RWPE2 (cell line): ENCODE results near the gene C10orf120.

ENCODE experiments used
- ATAC-seq: fragments of 200-7000 bp; cut with Tn5 transposase; 3 replicates; pipeline ENCODE4 v1.9.1; 2021; ENCODE audit warnings: low read depth
- DNase-seq: peaks from one replicate; pipeline ENCODE4 v3.0.0-alpha.2; 2020; ENCODE audit warnings: low spot score
- H3K27ac ChIP-seq: fragments of 450-650 bp; 2 replicates; pipeline ENCODE4 v1.5.1; 2017; ENCODE audit warnings: mild to moderate bottlenecking; ENCODE audit not compliant: poor library complexity, severe bottlenecking
- H3K27me3 ChIP-seq: fragments of 250-450 bp; sonication (Bioruptor Pico); 2 replicates; pipeline ENCODE4 v1.5.1; 2021; ENCODE audit warnings: mild to moderate bottlenecking, moderate library complexity; ENCODE audit not compliant: insufficient read depth, poor library complexity, severe bottlenecking
- H3K36me3 ChIP-seq: fragments of 250-450 bp; sonication (Bioruptor Pico); 2 replicates; pipeline ENCODE4 v1.5.1; 2020; ENCODE audit warnings: low read depth, mild to moderate bottlenecking, moderate library complexity
- H3K4me1 ChIP-seq: fragments of 250-450 bp; sonication (Bioruptor Pico); 2 replicates; pipeline ENCODE4 v1.5.1; 2021; ENCODE audit warnings: mild to moderate bottlenecking, moderate library complexity; ENCODE audit not compliant: insufficient read depth, poor library complexity, severe bottlenecking
- H3K4me3 ChIP-seq: fragments of 250-450 bp; sonication (Bioruptor Pico); 2 replicates; pipeline ENCODE4 v1.5.1; 2021; ENCODE audit warnings: mild to moderate bottlenecking, moderate library complexity; ENCODE audit not compliant: severe bottlenecking
- H3K9me3 ChIP-seq: fragments of 250-450 bp; sonication (Bioruptor Pico); 2 replicates; pipeline ENCODE4 v1.5.1; 2021; ENCODE audit warnings: mild to moderate bottlenecking, moderate library complexity; ENCODE audit not compliant: severe bottlenecking
- CTCF ChIP-seq: fragments of 450-650 bp; IDR thresholded peaks from one replicate; pipeline ENCODE4 v1.5.1; 2017; ENCODE audit warnings: mild to moderate bottlenecking, moderate library complexity; ENCODE audit not compliant: poor library complexity, severe bottlenecking

Gene C10orf120

DNA sequence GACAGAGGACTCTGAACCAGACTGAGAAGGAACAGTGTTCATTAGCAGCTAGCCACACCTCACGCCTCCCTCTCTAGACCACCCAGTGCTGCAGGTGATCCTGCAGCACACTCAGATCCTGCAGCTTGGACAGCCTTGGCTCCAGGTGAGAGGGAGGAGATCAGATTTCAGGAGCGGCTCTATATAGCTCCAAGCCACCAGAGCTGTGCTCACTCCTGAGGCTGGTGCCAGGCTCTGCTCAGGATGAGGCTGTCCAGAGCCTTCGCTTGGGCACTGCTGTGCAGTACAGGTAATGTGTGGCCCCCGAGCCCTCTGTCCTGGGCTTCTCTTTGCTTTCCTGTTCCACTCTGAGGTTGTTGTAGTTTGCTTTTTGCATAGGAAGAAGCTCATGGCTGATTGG lies 42.4 kb downstream of the C10orf120 start:
- H3K4me1 ChIP-seq = no peaks in the 10 kb centered on the region
- H3K36me3 ChIP-seq = no peaks in the 10 kb centered on the region
- H3K4me3 ChIP-seq = no peak overlapping the region
- DNase-seq = no peak
- H3K27ac ChIP-seq = no peak overlapping the region
- ATAC-seq = no peak
- no peak for TF ChIP-seq CTCF
- H3K27me3 ChIP-seq = peaks cover 5% of the 10 kb centered on the region
- no peaks in the 10 kb centered on the region for H3K9me3 ChIP-seq

DNA sequence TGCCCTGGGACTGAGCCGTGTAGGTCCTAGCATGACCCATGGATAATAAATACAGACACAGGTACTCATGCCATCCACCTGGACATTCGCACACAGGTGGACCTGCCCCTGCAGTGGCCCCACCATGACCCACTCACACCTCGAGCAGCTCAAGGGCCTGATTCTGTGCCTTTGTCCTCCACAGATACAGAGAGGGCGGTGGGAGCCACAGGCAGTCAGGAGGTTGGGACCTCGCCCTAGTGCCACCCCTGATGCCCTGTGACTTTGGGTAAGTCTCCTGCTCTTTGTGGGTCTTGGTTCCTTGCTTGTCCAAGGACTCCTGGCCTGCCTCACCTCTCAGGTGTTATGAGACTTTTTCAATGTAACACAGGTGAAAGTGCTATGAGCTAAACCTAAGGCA lies 42.9 kb downstream of the C10orf120 start:
- Histone ChIP-seq H3K36me3 (no peaks in the 10 kb centered on the region), H3K4me1 (no peaks in the 10 kb centered on the region), H3K27ac (no peak overlapping the region), H3K4me3 (no peak overlapping the region), H3K9me3 (no peaks in the 10 kb centered on the region), H3K27me3 (peaks cover 8% of the 10 kb centered on the region)
- TF ChIP-seq CTCF = no peak
- no peak for ATAC-seq
- DNase-seq = no peak

DNA sequence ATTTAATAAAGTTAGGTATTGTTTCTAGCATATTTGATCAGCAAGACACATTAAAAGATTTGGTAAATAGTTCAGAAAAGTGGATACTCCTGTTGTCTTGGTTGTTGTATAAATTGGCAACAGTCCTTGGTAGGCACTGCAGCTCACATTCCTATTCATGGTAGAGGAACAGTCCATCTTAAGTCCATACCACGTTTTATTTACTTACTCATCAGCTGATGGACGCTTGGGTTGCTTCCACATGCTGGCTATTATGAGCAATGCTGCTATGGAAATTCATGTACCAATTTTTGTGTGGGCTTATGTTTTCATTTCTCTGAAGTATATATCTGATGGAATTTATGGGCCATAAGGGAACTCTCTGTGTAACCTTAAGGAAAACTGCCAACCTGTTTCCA lies 43.3 kb downstream of the C10orf120 start:
- no peak for TF ChIP-seq CTCF

DNA sequence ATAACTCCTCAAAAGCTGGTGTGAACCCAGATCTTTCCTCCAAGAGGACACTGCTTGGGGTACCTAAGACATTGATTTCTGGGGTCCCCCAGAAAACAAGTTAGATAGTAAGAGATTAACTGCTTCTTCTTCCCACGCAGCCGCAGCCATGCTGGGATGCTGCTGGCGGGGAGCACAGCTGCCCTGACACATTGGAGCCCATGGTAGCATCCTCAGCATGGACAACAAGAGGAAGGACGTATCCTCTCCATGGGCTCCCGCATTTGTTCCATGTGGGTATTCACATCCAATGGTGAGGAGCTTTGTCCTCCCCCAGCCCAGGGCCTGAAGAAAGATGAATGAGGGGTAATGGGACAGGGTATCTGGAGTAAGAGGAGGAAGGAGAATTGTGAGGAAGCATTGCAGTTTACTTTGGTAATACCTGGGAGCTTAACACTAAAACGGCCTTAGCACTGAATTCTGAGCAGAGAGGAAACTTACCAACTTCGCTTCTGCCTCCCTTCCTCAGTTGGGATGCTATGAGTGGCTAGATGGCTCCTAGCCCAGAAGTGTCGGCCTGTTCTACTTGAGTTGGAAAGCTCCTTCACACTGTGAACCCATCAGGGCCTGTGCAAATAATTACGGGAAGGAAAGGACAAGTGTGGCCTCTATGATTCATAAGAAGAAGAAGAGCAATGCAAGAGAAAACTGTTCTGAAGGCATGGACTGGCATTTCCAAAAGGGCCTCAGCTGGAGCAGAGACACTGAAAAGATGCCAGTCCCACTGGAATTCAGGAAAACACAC lies 43.9 kb downstream of the C10orf120 start:
- ATAC-seq (no peak), DNase-seq (peak; percentile 13)
- peaks cover 18% of the 10 kb centered on the region for H3K27me3 ChIP-seq
- H3K4me1 ChIP-seq = no peaks in the 10 kb centered on the region
- no peak overlapping the region for H3K4me3 ChIP-seq
- H3K9me3 ChIP-seq = no peaks in the 10 kb centered on the region
- no peak overlapping the region for H3K27ac ChIP-seq
- H3K36me3 ChIP-seq = no peaks in the 10 kb centered on the region
- TF ChIP-seq CTCF = no peak

More for the DNA sequence above, 43.3 kb downstream of the C10orf120 start:
- Histone ChIP-seq H3K4me1 (no peaks in the 10 kb centered on the region), H3K27me3 (peaks cover 13% of the 10 kb centered on the region), H3K36me3 (no peaks in the 10 kb centered on the region), H3K27ac (no peak overlapping the region), H3K4me3 (no peak overlapping the region), H3K9me3 (no peaks in the 10 kb centered on the region)
- DNase-seq (no peak), ATAC-seq (no peak)

DNA sequence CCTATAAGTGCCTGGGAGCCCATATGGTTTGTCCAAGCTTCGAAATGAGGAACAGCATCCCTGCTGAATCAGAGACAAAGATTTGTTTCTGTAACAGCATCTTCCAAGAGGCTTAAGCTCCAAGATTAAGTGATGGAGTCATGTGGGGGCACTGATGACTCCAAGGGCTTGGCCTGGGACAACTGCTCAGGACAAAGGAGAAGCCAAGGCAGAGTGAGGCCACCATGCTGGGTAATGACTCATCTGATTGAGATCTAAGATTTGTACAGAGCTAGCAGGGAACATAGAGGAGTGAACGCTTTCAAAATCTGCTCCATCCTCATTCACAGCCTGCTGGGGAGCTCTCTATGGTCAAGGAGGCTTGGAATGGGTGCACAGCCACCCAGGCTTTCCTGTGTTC lies 49.3 kb downstream of the C10orf120 start:
- DNase-seq (no peak), ATAC-seq (no peak)
- Histone ChIP-seq H3K36me3 (no peaks in the 10 kb centered on the region), H3K9me3 (no peaks in the 10 kb centered on the region), H3K27me3 (peaks cover 18% of the 10 kb centered on the region), H3K4me3 (no peak overlapping the region), H3K4me1 (no peaks in the 10 kb centered on the region), H3K27ac (no peak overlapping the region)
- no peak for TF ChIP-seq CTCF
